ENCODE results near the gene VDAC1. TPM values are rescaled to one million over a fixed set of nuclear protein-coding genes. Genes with fewer than 3 reads are reported as not detected.

VDAC1 gene
- total RNA-seq, 1 donor from 2014 or later: 112 TPM

DNA sequence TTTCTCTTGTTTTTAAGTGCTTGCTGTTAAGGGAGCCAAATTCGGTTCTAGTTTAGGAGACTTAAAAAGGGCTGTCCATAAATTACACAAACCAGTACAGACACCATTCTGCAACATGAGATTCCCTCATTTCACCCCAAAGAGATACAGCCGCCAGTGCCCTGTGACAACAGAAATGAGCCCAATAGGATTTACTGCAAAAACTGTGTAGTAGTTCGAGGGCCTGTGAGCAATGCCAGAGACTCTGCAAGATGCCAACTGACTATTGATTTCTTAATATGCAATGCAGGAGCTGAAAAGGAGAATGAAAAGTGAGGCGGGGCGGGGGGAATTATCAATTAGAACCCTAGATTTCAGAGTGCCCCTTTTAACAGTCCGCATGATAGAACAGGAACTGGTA is 30.6 kb downstream of the VDAC1 start:
- Histone ChIP-seq H3K36me3 (peaks cover 75% of the 10 kb centered on the region), H3K4me1 (peaks cover 3% of the 10 kb centered on the region), H3K27me3 (no peaks in the 10 kb centered on the region), H3K9me3 (no peaks in the 10 kb centered on the region), H3K4me3 (no peak overlapping the region), H3K27ac (no peak overlapping the region)
- DNase-seq: no peak
- TF ChIP-seq, protein P1, sequence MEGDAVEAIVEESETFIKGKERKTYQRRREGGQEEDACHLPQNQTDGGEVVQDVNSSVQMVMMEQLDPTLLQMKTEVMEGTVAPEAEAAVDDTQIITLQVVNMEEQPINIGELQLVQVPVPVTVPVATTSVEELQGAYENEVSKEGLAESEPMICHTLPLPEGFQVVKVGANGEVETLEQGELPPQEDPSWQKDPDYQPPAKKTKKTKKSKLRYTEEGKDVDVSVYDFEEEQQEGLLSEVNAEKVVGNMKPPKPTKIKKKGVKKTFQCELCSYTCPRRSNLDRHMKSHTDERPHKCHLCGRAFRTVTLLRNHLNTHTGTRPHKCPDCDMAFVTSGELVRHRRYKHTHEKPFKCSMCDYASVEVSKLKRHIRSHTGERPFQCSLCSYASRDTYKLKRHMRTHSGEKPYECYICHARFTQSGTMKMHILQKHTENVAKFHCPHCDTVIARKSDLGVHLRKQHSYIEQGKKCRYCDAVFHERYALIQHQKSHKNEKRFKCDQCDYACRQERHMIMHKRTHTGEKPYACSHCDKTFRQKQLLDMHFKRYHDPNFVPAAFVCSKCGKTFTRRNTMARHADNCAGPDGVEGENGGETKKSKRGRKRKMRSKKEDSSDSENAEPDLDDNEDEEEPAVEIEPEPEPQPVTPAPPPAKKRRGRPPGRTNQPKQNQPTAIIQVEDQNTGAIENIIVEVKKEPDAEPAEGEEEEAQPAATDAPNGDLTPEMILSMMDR (IDR thresholded peaks at IDR 0.05): no peak
- intact Hi-C loops (cut with DNase I): no loop called here
- ATAC-seq: no peak

DNA sequence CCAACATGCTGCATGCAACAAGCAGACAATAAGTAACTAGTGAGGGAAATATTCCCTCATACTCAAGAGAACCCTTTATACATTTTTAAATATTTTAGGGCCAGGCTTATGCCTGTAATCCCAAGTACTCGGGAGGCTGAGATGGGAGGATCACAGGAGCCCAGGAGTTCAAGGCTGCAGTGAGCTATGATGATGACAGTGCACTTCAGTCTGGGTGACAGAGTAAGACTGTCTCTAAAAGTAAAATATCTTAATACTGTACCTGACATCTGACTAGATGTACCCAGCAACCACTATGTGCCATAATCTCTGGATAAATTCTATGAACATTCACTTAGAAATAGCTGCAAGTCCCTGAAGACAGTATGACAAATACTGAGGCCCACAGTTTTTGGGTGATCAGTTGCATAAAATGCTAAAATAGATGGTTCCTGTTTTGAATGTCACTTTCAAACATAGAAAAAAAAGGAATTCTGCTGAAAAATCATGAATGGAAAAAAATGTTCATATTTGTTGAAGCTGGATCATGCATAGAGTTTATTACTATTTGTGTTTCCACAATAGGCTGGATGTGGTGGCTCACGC is 34.4 kb downstream of the VDAC1 start:
- Histone ChIP-seq H3K4me3 (no peak overlapping the region), H3K27ac (peak overlapping the region; percentile 31), H3K36me3 (peaks cover 40% of the 10 kb centered on the region), H3K27me3 (no peaks in the 10 kb centered on the region), H3K9me3 (no peaks in the 10 kb centered on the region), H3K4me1 (peaks cover 10% of the 10 kb centered on the region)
- no peak for ATAC-seq
- intact Hi-C loops (cut with DNase I): no loop called here
- DNase-seq: no peak
- TF ChIP-seq, protein P1 (IDR thresholded peaks at IDR 0.05): no peak

GRCh38 chr5:133969654-133970324 is 35.0 kb downstream of the VDAC1 start:
- Histone ChIP-seq H3K27me3 (no peaks in the 10 kb centered on the region), H3K4me1 (peaks cover 10% of the 10 kb centered on the region), H3K27ac (peak overlapping the region; percentile 91), H3K9me3 (no peaks in the 10 kb centered on the region), H3K36me3 (peaks cover 34% of the 10 kb centered on the region), H3K4me3 (no peak overlapping the region)
- ATAC-seq (no peak), DNase-seq (no peak)
- TF ChIP-seq, protein P1 (IDR thresholded peaks at IDR 0.05): no peak
- intact Hi-C loops (cut with DNase I): no loop called here

- ATAC-seq: peak; percentile 99
- TF ChIP-seq, protein P1 (IDR thresholded peaks at IDR 0.05): peak; percentile 16
These were observed 36.4 kb downstream of the VDAC1 start, which contains the start of gene C5orf15 for GRCh38 chr5:133968204-133968980. Gene C5orf15 (minus strand): TSS chr5:133968625. CDS start chr5:133968584, 41 bp downstream.

GRCh38 chr5:133967698-133968203 is 37.0 kb downstream of the VDAC1 start:
- Histone ChIP-seq H3K9me3 (no peaks in the 10 kb centered on the region), H3K27ac (peak overlapping the region; percentile 91)
- ATAC-seq: peak; percentile 37

More at GRCh38 chr5:133968204-133968980, 36.4 kb downstream of the VDAC1 start, which contains the start of gene C5orf15:
- Histone ChIP-seq H3K27me3 (no peaks in the 10 kb centered on the region), H3K4me3 (peak within 1 kb of the TSS; percentile 81), H3K9me3 (no peaks in the 10 kb centered on the region), H3K27ac (peak within 1 kb of the TSS; percentile 91), H3K36me3 (peaks cover 20% of the 10 kb centered on the region), H3K4me1 (peaks cover 10% of the 10 kb centered on the region)
- DNase-seq: peak; percentile 98
- intact Hi-C loops (cut with DNase I): no loop called here

More at GRCh38 chr5:133967698-133968203, 37.0 kb downstream of the VDAC1 start:
- intact Hi-C loops (cut with DNase I): no loop called here
- TF ChIP-seq, protein P1 (IDR thresholded peaks at IDR 0.05): no peak
- H3K27me3 ChIP-seq: no peaks in the 10 kb centered on the region
- H3K36me3 ChIP-seq: peaks cover 13% of the 10 kb centered on the region
- peaks cover 10% of the 10 kb centered on the region for H3K4me1 ChIP-seq
- peak overlapping the region; percentile 81 for H3K4me3 ChIP-seq
- no peak for DNase-seq
